Anterior cingulate cortex (tissue), 58 donors: ENCODE results near the gene SLC35E3.
A peak's percentile ranks its signal among the peaks of the same experiment; 100 is the strongest.
"Not testable (repeated sequence)": the region's sequence is repeated elsewhere in the genome, so short reads cannot be mapped to it uniquely, and the experiment has no call there.

Experiments
- DNase-seq, 58 donors: peaks; one replicate each; lab custom pipeline; 2025; lab: John Stamatoyannopoulos, UW

SLC35E3 gene

GRCh38 chr12:68793436-68793835 is 47.5 kb downstream of the SLC35E3 start:
- DNase-seq, result no peak

DNA sequence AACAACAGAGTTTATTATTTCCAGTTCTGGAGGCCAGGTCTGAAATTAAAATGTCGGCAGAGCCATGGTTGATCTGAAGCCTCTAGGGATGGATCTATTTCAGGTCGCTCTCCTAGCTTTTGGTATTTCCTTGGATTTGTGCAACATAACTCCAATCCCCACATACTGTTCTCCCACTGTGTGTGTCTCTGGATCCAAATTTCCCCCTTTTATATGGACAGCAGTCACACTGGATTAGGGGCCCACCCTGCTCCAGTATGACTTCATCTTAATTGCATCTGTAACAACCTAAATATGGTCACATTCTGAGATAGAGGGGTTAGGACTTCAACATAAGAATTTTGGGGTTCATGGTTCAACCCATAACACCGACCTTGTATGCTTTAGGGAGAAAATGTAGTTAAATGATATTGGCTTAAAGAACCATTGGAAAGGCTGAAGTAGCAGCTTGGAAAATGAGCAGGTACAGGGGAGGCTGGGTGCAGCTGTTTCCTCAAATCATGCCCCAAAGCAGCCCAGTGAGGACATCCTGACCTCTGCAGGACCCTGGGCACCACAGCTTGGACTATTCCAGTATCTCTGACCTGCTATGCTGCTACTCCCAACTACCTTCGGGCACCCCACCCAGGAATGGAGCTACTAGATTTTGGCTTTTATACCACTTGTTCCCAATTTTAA is 48.1 kb downstream of the SLC35E3 start:
- DNase-seq, result no peak

DNA sequence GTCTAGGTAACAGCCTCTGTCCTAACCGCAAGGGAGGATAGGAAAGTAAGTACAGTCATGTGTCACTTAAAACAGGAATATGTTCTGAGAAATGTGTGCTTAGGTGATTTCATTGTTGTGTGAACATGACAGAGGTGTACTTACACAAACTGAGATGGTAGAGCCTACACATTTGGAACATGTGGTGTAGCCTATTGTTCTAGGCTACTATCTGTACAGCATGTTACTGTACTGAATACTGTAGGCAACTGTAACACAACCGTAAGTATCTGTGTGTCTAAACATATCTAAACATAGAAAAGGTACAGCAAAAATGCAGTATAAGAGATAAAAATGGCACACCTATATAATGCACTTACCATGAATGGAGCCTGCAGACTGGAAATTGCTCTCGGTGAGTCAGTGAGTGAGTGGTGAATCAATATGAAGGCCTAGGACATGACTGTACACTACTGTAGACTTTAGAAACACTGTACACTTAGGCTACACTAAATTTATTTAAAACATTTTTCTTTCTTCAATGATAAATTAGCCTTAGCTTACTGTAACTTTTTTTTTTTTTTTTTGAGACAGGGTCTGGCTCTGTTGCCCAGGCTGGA is 48.8 kb downstream of the SLC35E3 start:
- no peak for DNase-seq

- no peak for DNase-seq
These were observed 50.4 kb downstream of the SLC35E3 start for GRCh38 chr12:68796399-68796798.

DNA sequence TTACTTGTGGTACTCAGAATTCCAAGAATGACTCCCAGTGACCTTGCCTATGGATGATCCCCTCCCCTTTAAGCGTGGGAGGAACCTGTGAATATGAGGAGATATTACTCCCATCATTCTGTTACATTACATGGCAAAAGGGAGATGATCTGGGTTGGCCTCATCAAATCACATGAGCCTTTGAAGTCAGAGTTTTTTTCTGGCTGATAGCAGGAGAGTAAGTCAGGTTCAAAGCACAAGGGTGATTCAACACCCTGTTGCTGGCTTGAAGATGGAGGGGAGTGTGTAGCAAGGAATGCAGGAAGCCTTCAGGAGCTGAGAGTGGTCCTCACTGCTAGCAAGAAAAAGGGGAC is 52.9 kb downstream of the SLC35E3 start:
- no peak for DNase-seq

DNA sequence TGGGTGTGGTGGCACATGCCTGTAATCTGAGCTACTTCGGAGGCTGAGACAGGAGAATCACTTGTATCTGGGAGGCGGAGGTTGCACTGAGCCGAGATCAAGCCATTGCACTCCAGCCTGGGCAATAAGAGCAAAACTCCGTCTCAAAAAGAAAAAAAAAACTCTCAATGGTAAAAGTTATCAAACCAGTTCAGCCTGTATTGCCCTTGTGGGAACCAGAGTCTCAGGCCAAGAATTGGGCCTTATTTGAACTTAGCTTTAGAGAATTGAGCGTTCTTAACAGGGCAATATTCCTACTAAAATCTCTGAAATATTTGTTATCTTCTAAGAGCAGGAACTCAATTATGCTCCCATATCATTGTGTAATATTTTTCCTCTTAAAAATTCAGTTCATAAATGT is 54.3 kb downstream of the SLC35E3 start:
- no peak for DNase-seq

GRCh38 chr12:68801124-68801523 is 55.1 kb downstream of the SLC35E3 start:
- DNase-seq, result not testable (repeated sequence)

- not testable (repeated sequence) for DNase-seq
These were observed 56.4 kb downstream of the SLC35E3 start for GRCh38 chr12:68802372-68802745.

DNA sequence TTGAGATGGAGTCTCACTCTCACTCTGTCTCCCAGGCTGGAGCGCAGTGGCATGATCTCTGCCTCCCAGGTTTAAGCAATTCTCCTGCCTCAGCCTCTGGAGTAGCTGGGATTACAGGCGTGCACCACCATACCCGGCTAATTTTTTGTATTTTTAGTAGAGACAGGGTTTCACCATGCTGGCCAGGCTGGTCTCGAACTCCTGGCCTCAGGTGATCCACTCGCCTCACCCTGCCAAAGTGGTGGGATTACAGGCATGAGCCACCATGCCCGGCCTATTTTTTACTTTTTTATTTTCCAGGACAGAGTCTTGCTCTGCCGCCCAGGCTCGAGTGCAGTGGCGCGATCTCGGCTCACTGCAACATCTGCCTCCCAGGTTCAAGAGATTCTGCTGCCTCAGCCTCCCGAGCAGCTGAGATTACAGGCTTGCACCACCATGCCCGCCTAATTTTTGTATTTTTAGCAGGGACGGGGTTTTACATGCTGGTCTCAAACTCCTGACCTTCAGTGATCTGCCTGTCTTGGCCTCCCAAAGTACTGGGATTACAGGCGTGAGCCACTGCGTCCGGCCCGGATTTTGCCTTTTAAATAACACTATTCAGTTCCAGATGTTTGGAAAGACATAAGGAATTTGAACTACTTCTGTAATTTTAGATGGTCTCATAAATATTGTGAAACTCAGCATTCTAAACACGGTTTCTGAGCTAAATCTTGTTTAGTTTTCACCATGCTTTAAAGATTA is 57.1 kb downstream of the SLC35E3 start:
- DNase-seq, result not testable (repeated sequence)

- no peak for DNase-seq
These were observed 58.1 kb downstream of the SLC35E3 start for GRCh38 chr12:68803948-68804656.

GRCh38 chr12:68804657-68805591 is 58.9 kb downstream of the SLC35E3 start:
- DNase-seq, result no peak

DNA sequence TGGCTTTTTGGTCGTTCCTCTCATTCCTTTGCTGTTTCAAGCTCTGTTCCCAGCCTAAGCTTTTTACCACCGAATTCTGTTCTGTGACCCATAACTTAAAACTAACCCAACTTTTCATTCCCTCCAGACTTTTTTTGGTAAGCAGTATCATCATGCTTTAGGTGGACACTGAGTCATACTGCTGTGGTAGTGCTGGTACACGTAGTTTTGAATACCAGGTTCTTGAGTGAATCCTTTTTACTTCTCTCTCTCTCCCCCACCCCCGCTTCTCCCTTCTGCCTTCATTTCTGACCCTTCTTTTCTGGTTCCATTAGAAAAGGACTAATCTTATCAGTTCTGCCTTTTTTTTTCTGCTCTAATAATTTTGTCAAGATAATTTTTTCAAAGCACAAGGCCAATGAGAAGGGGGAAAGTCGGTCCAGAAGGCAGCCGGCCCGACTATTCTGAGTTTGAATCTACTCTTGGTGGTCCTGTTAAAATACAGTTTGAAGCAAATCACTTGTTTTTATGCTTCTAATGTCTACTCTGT is 59.7 kb downstream of the SLC35E3 start:
- DNase-seq, result no peak

- no peak for DNase-seq
These were observed 60.7 kb downstream of the SLC35E3 start for GRCh38 chr12:68806488-68807237.

GRCh38 chr12:68807274-68807575 is 61.2 kb downstream of the SLC35E3 start:
- peak in 2 of 58 donors; percentile 17 to 31 for DNase-seq

GRCh38 chr12:68807576-68808387 is 61.8 kb downstream of the SLC35E3 start, which contains the start of gene MDM2:
TSS of gene MDM2 (plus strand) at chr12:68808177. CDS start at chr12:68808478, 301 bp downstream.
- DNase-seq, result peak in 57 of 58 donors; percentile 41 to 92 (median 85)

- peak in 49 of 58 donors; percentile 8 to 74 (median 47) for DNase-seq
These were observed 62.6 kb downstream of the SLC35E3 start for GRCh38 chr12:68808388-68809189.
